HG03565 (cell line): Measurements from ENCODE around the gene SNAP25.

Source experiments
- ATAC-seq: cut with Tn5 transposase; IDR thresholded peaks from one replicate; pipeline ENCODE4 v1.9.1; 2021; ENCODE audit warnings: mild to moderate bottlenecking, moderate library complexity; ENCODE audit not compliant: unreplicated experiment

The SNAP25 gene

DNA sequence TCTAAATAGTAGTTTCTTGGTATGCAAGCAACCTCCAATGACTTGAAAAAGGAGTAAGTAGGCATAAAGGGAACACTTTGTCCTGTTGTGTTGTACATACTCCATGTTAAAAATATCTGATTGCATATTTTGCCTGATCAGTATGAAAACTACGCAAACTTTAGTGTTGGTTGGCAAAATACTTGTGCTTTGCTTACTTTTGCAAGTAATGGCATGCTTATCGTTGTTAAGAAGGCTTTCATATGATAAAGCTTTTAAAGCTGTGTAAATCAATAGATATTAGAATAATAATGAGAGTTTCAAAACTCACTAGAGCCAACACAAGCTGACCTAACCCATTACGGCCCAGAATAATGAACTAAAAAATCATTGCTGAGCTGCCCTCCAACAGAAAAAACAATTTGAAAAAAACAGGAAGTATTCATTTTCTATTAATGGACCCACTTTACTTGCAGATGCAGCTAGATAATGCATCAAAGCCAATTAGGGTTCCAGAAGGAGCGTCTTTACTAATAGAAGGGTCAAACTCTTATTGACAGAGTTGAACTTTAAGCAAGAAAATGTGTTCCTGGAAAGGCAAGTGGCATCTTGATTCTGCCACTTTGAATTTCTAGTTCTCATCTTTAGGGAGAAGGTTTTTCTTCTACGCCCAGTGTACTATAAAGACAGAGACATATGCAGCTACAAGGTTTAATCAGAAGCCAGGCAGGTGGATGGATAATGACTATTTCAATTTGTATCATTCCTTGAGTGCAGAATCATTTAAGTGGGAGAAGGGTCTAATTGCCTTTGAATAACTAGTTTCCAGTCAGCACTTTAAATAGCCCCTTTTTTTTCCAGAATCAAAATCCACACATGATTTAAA is 82.2 kb downstream of the SNAP25 start:
- ATAC-seq = no peak

DNA sequence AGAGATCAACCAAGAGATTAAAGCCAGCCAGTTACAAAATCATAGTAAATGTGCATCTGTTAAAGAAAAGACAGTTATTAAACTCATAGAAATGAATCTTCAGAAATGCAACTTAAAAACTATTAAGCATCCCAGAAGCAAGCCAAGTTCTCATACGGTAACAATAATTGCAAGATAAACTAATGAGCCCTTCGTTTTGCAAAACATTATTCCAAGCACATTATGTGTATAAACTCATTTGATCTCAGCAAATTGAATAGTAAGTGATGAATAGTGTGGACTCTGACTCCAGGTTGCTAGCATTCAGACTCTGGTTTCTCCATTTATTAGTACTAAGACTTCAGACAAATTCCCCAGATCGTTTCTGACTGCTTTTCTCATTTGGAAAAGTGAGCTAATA is 85.2 kb downstream of the SNAP25 start:
- no peak for ATAC-seq

DNA sequence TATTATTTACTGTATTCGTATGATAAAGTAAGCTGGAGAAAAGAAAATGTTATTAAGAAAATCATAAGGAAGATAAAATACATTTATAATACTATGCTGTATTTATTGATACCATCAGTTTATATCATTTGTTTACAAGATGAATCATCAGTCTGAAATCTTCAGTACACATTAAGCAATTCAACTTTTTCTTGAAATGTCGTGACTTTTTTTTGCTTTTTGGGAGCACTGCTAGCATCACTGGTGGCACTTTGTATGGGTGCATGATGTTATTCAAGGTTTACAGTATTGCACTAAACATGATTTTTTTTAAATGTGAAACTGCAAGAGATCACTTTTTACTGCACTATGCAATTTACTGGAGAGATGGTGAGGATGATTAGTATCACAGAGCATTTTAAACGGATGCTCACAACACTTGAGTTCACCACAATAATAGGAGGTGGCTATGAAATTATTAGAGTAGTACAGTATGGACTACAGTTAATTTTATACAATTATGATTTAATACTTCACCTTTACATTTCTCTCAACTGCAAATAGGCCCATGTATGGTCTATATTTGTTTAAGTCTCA is 85.9 kb downstream of the SNAP25 start:
- ATAC-seq = no peak

DNA sequence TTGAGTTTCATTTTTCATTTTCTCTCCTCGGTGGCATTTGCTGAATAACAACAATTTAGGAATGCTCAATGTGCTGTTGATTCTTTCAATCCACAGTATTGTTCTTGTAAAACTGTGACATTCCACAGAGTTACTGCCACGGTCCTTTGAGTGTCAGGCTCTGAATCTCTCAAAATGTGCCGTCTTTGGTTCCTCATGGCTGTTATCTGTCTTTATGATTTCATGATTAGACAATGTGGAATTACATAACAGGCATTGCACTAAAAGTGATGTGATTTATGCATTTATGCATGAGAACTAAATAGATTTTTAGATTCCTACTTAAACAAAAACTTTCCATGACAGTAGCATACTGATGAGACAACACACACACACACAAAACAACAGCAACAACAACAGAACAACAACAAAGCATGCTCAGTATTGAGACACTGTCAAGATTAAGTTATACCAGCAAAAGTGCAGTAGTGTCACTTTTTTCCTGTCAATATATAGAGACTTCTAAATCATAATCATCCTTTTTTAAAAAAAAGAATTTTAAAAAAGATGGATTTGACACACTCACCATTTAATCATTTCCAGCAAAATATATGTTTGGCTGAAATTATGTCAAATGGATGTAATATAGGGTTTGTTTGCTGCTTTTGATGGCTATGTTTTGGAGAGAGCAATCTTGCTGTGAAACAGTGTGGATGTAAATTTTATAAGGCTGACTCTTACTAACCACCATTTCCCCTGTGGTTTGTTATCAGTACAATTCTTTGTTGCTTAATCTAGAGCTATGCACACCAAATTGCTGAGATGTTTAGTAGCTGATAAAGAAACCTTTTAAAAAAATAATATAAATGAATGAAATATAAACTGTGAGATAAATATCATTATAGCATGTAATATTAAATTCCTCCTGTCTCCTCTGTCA is 88.1 kb downstream of the SNAP25 start:
- no peak for ATAC-seq

DNA sequence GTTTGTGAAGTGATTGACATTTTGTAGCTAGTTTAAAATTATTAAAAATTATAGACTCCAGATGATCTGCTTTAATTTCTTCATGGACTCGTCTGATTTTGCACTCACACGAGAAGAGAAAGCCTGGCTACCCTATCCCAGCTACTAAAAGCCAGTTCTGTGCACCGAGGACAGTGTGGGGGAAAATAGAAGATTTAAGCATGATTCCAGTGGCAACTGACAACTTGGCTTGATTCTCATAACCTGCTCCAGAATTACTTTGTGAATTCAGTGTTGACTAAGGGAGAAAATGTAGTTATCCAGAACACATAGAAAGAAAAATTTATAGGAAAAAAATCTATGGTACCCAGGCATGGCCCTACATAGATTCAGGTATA is 88.7 kb downstream of the SNAP25 start:
- no peak for ATAC-seq

DNA sequence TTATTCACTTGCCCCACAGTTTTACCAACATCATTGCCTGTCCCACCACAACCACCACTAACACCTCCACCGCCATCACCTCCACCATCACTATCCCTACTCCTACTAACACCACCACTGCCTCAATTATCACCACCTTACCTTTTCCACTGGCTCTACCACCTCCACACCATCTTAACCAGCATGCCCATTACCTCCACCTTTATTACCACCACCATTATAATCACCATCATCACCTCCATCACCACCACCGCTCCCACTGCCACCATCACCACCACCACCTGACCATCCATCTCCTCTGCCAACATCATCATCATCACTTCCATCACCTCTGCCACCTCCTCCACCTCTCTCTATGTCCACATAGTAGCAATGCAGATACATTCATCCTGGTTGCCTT is 90.0 kb downstream of the SNAP25 start:
- no peak for ATAC-seq

DNA sequence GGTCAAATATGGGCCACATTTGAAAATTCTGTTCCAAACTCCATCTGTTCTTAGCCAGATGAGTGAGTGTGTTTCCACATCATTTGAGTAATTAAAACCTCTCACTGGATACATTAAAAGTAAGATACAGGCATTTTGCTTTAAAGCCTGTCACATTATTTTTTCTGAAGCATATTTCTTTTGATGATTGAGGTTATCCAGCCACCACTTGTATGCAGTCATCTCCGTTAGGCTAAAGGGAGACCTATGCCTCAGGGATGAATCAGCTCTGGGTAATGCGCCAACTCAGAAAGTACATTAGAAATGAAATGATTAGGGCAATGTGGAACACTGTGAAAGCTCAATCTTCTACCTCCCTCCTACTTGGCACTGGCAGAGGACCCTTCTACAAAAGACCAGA is 90.7 kb downstream of the SNAP25 start:
- no peak for ATAC-seq

DNA sequence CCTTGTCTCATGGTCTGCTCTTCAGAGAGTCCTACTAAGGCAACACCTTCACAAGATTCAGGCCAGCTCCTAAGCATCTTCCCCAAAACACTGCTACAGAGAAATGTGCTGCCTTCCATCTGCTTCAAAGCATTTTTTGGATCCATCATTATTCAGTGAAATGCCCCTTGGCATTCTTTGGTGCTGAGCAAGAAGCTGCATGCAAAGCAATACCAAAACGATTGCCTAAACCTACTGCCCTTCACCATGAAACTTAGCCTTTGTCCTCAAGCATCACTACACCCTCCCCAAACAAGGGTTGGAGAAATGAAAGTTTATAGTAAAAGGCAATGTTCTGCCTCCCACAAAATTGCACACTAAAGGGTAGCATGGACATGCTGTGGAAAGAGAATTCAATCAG is 93.5 kb downstream of the SNAP25 start:
- no peak for ATAC-seq

DNA sequence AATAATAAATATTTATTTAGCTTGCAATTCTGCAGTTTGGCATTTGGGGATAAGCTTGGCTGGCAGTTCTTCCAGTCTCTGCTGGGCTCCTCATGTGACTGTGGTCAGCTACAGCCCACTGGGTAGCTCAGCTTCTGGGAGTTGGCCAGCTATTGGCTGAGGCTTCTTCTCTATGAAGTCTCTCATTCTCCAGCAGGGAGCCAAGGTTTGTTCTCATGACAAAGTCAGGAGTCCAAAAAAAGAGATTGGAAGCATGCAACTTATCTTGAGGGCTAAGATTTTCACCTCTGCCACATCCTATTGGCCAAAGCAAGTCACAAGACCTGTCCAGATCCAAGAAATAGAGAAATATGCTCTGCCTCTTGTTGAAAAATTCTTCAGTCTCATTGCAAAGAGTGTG is 94.6 kb downstream of the SNAP25 start:
- no peak for ATAC-seq

DNA sequence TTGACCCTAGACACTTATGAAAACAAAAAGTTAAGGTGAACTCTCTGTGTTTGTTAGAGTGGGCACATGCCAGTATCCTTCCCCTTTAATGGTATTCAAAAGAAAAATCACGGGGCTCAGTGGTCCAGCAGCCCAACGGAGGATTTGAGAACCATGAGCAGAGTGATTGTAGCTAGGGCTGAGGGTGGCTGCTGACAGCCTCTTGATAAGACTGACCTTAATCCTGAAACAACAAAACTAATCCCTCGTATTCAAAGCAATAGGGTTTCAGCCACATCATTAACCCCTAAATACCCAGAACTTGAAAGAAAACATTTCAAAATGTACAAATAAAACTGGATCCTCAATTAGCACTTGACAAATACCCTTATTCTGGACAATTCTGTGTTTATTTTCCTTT is 95.1 kb downstream of the SNAP25 start:
- no peak for ATAC-seq

DNA sequence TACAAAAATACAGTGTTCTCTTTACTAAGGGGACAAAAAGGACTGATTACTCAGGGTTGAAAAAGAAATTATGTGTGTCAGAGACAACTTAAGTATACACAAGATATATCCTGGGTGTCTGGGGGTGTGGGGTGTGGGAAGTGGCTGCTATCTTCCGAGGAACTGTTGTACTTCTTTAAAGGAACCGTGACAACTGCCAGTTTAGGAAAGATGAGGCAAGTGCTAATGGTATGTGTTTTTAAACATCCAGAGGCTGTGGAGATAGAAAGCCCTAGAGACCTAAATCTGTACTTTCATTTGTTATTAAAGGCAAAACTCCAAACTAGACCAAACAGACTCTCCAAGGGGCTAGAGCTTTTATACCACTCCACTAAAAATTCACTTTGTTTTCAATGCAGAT is 95.6 kb downstream of the SNAP25 start:
- ATAC-seq = no peak

DNA sequence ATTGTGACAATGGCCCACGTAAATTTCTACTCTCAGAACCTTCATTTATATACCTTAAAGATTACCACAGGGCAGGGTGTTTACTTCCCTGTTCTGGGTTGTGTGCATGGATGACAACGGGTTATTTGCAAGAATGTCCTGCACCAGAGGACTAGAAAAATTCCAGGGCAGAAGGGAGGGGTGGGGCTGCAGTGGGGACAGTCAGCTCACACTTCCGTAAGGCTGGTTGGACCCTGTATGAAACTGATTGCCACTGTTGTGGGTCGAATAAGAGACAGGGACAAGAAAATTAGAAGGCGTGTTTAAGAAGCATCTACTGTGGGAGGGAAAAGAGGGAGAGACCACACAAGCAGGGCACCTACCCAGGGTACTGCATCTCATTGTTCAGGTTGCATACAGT is 96.5 kb downstream of the SNAP25 start:
- ATAC-seq = no peak

DNA sequence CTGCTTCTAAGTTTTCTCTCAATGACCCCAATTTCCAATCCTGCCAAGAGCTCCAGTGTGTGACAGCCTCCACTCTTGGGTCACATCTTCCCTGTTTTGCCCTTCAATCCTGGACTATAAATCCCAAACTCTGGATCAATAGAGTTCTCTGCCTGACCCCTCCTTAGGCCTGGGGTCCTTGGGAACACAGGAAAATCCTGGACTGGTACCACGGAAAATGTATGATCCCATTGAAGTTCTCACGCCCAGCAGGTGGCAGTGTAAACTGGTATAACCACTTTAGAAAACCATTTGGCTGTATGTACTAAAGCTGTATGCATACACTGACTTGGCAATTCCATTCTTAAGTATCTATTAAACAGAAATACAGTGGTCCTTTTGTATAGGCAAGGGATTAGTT is 98.0 kb downstream of the SNAP25 start:
- ATAC-seq = no peak

DNA sequence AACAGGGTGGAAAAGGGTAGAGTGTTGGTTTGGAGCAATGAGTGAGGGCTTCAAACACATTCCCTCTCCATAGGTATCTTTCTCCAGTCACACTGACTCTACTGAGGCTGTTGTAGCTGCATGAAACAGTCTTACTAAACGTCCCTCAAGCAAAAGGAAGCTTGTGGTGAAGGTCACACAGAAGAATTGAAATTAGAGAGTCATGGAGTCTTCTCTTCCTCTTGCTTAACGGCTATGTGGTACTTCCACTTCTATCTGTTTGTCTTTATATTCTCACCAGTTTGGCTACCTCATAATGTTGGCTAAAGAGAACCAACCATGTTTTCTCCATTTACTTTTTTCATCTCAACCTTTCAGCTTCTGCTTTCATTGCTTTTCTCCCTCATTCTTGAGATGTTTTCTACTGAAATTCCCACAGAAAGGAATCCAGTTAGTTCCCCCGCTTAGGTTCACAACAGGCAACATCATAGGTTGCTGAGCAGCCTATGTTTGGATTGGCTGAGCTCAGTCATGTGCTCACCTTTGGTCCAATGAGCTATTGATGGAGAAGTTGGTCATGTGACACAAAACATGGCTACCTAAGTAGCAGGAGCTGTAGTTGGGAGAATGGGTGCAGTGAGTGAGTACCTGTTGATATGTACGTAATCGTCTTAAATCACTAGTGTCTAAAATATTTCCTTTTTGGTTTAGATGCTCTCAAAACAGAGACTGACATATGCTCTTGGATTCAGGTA is 99.8 kb downstream of the SNAP25 start:
- ATAC-seq = no peak

DNA sequence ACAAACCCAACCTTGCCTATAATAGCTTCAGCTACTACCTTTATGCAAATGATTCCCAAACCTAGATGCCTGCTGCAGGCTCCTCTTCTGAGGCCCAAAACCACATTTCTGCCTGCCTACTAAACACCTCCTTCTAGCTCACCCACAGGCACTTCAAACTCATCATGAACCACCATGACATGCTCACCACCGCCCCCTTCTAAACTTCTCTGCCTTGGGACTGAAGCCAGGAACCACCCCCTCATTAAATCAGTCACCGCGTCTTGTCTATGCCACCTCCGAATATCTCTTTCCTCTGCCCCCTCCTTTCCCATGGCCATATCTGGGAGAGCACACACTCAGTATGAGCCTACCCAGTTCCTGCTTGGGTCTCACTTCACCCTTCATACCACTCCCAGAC is 101.2 kb downstream of the SNAP25 start:
- no peak for ATAC-seq

DNA sequence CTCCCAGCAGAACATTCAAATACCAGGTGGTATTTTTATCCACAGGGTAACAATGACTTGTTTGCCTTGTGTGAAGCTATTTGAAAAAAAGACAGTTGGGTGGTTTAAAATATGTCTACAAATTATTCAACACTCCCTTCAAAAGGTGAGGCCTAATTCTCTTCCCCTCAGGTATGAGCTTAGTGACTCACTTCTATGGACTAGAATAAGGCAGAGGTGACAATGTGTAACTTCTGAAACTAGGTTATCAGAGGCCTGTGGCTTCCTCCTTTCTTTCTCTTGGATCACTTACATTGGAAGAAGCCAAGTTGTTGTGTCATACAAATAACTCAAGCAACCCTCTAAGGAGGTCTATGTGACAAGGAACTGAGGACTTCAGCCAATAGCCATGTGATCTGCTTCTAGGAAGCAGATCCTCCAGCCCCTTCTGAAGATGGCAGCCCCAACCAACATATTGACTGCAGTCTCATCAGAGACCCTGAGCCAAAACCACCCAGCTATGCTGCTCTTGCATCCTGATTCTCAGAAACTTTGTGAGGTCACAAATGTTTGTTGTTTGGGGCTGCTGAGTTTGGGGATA is 102.6 kb downstream of the SNAP25 start:
- no peak for ATAC-seq

DNA sequence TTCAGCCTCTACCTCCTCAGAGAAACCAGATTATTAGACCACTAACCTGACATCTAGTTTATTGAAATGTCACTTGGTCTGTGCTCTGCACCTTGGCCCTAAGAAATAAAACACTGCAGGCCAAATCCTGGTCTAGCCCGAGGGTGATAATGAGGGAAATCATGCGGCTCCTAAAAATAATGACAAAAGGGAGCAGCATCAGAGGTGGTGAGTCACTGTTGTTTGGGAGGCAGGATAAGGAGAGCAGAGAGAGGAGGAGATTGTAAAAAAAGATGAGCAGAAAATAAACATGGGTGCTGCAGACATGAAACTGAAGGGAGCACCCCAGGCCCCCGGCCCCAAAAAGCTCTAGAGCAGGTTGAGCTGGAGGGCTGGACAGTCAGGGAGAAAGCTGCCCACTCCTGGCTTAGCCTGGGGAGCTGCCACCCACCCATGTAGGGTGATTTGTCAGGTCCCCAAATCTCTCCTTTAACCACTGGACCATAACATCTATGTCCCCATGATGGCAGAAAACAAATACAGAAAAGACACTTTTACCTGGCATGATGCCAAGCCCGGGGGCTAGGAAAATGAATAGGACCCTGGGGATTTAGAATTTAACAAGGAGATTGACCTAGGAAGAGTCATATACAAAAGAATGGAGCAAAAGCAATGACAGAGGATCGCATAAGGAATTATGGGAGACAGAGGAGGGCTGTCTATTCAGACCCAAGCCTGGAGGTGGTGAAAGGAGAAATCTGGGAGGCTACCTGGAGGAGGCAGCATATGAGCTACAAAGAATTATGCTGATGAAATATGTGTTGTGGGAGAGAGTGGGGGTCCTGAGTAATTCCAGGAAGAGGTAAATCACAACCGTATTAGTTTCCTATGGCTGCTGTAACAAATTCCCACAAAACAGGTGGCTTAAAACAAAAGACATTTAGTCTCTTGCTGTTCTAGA is 103.7 kb downstream of the SNAP25 start:
- ATAC-seq = no peak

DNA sequence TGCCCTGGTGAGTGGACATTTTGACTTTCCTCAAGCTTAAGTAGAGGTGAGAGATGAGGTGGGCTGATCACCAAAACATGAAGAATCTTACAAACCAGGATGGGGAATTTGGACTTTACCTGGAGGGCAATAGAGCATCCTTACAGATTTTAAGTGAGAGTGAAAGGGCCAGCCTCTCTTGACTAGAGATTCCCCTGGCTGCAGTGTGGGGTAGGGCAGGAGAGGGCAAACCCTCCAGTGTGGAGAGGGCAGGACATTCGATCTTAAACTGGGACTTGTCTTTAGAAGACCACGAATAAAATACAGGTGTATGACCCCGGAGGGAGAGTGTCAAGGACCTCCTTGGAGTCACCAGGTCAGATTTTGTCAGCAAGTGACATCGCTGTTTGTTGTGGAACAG is 105.1 kb downstream of the SNAP25 start:
- no peak for ATAC-seq

DNA sequence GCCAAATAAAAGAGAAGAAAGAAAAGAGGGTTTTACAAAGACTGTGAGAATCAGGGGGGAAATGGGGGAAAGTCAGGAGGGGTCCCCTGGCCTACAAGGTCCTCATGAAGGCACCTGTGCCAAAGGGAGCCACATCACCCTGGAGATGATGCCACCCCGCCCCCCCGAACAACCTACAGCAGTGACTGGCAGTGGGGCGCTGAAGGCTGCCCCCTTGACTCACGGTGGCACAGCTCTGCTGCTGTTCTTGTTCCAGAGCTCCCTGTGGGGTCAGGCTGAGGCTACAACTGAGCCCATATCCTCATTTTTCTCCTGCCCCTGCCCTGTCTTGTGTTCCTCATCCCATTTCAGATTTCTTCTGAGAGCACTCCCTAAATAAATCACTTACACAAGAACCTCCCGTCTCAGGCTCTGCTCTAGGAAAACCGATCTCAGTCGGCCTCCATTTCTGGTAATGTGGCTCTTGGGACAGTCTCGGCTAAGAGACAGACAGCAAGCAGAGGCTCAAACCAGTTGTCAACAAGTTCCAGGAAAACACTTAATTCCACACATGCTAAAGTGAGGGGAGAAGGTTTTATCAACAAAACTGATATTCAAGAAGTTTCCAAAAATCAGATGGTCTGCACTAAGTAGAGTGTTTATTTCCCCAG is 105.7 kb downstream of the SNAP25 start:
- no peak for ATAC-seq
